GM21526 (cell line): ENCODE measurements around the gene MLLT3.

ENCODE experiments used
- ATAC-seq: cut with Tn5 transposase; IDR thresholded peaks from one replicate; pipeline ENCODE4 v1.9.1; 2021; ENCODE audit warnings: moderate library complexity; ENCODE audit not compliant: unreplicated experiment, low FRiP score

MLLT3 gene

DNA sequence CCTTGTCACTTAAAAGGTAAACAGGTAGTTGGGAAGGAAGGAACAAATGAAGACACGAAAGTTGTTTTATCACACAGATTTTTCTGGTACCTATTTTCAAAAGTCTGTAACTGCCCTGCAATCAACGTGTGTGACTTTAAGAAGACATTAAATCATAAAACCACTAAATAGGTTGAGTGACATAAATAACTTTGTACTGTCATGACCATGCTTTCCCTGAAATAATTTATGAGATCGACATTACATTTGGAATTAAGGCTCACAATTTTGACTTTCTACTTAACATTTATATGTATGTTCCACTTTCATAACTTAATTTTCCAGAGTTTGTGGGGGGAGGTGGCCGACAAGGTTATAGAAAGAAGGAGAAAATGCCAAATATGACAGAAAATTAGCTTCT lies 181.1 kb downstream of the MLLT3 start:
- no peak for ATAC-seq

DNA sequence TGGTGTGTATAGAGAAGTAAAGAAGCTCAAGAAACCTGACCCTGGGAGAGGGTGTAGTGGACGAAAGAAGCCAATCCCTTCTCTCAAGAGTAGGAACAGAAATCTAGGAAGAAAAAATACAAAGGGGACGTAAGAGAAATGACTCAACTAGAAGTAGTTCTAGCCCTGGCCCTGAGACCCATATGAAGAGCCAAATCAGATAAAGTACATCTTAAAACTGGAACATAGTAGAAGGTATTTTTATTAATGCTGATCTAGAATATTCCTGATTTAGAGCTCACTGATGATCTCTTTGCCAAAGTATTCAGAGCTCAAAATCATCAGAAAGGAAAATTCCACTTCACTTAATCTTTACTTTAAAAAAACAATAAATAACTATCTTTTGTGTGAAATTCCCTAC lies 184.8 kb downstream of the MLLT3 start:
- no peak for ATAC-seq

DNA sequence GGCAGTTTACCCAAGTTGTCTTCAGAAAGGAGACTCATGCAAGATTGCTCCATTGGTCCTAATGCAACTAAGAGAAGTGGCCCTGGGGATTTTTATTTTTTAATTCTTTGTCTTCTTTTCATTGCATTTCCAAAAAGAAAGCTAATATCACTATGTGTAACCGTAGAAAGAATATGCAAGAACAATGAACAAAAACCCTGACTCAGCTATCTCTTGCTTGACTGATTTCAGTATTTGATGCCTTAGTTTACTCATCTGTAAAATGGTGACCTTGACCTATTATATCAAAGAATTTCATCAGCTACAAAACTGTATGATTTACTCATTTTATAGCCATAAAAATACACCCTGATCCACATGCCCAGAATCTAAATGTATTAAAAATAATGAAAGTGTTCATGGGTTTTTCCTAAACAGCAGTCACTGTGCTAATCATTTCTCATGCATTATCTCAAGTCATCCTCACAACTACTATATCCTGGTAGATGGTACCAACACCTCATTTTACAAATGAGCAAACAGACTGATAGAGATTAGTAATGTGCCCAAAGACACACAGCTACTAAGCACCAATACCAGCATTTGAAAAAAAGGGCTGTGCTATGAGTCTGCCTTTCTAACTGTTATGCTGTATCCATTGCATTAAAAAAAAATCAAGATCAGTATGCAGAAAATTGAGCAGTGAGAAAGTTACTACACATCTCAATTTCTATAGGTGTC lies 185.7 kb downstream of the MLLT3 start:
- ATAC-seq = no peak

DNA sequence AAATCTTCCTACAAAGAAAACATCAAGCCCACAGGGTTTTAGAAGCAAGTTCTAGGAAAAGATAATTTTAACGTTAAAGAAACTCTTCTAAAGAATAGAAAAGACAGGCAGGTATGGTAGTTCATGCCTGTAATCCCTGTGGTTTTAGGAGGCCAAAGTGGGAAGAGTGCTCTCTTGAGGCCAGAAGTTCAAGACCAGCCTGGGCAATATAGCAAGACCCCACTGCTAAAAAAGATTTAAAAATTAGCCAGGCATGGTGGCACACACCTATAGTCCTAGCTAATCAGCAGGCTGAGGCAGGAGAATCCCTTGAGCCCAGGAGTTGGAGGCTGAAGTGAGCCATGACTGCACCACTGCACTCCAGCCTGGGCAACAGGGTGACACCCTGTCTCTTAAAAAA lies 193.3 kb downstream of the MLLT3 start:
- ATAC-seq = no peak

DNA sequence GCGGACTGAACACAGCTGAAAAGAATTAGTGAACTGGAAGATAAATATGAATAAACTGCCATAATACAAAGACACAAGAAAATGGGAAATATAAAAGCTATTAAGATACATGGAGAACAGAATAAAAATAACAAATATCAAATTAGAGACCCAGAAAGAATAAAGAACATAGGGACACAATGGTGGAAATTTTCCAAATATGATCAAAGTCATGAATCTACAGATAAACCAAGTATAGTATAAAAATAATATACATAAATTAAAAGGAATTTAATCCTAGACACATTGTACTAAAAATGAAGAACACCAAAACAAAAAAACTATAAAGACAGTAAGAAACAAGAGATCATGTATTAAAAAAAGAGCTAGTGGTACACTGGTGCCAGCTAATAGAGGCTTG lies 194.9 kb downstream of the MLLT3 start:
- no peak for ATAC-seq

DNA sequence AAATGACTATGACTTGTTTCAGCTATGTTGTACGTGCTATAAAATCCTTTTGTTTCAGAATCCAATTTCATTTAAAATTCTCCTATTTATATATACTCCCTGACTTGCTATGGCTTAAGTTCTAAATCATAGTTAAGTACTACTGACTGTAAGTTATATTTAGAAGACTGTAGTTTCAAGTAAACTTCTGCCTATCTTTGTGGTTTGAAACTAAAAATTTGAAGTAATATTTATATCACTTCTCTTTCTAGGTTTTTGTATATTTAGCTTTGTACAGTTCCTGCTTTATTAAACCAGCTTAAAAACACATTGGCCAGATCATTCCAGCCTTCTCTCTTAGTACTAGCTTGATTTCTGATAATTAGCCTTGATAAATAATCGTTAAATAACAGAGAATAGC lies 196.3 kb downstream of the MLLT3 start:
- peak; percentile 81 for ATAC-seq

DNA sequence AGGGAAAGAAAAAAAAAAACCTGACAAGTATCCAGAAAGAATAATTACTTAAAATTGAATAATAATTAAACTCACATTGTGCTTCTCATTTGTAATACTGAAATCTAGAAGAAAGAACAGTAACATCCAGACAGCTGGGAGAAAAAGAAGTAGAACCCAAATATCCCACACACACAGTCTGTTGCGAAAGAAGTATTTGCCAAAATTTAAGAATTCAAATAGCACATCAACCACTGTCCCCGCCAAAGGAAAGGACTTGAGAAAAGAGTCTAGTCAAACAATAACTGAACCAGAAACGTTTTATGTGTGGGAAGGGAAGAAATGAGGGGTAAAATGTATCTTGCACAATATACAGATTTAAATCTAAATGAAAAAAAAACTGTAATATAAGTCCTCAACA lies 202.8 kb downstream of the MLLT3 start:
- no peak for ATAC-seq

DNA sequence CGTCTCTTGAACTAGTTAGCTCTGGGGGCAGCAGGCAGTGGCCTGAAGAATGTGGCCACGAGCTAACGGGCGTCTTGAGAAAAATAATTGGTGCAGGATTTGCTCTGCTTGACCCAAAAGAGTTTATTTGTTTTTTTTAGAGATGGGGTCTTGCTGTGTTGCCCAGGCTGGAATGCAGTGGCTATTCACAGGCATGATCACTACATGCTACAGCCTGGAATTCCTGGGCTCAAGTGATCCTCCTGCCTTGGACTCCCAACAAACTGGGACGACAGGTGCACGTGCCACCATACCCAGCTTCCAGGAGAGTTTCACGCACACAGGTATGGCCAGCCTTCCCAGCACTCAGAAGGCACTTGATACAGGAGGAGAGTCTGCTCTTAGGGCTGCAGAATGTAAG lies 203.8 kb downstream of the MLLT3 start:
- ATAC-seq = no peak

DNA sequence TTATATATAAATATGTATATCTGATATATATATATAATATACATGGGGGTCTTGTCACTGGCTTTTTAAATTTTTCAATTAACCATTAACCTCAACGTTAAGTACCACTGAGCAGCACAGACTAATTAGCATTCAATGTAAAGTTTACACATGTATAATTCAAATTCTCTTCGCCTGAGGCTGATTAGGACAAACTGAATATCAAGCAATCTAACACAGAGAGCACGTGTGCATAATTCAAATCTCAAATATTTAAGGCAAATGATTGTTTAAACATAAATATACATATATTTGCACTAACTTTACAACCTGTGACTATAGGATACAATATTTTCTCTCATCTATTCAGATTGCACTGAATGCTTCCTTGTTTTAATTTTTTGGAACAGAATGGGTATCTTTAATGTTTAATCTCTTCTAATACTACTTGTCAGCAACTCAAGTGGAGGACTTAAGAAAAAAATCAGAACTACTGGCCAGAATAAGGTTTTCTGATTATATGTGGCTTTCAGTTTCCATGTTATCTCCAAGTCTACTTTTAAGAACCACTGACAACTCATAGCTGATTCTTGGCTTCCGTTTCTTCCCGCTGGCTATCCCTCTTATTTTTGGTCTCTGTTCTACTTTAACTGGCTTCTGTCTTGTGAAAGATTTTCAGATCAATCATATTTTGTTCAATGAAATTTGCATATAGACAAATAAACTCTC lies 204.8 kb downstream of the MLLT3 start:
- ATAC-seq = no peak

DNA sequence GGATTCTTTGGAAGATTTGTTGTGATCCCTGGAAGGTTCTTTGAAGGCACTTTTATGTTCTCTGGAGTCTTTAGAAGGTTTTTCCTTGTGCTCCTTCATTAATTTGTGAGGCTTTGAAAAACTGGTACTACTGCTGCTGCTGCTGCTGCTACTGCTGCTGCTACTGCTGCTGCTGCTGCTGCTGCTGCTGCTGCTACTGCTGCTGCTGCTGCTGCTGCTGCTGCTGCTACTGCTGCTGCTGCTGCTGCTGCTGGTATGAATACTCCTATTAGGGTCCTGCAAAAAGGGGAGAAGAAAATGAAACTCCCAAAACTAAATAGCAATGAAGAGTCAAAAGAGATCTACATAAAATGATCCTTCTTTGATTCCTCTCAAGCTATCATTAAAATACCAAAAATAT lies 208.1 kb downstream of the MLLT3 start:
- ATAC-seq = no peak

DNA sequence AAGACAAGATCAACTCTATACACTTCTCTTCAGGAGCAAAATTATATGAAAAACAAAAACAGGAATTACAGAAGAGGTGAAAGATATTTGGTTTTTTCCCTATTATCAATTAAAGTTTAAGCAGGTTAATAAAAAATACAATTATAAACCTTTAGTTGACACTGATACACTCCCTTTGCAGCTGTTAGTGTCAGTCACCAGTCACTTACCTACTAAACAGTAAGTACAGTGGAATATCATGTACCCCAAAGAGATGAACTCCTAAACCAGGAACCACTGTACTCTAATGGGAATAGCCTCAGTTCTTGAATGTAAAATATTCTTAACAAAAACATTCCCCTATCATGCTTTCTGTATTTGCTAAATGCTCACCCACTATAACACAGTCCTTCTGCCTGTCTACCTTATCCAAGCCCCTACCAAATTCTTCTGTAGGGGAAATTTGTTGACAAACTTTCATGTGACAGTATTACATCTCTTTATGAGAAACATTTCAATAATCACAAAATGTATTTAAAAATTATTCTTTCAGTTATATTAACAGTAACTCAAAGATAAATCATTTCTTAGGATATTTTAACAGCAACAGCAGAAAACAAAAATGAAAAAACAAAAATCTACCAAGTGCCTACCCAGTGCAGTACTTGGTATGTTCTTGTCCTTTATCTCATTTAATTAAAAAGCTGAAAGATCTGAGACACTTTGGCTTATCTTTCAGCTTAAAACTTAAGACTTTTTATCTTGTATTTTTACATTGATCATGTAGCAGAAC lies 212.8 kb downstream of the MLLT3 start:
- ATAC-seq = no peak

DNA sequence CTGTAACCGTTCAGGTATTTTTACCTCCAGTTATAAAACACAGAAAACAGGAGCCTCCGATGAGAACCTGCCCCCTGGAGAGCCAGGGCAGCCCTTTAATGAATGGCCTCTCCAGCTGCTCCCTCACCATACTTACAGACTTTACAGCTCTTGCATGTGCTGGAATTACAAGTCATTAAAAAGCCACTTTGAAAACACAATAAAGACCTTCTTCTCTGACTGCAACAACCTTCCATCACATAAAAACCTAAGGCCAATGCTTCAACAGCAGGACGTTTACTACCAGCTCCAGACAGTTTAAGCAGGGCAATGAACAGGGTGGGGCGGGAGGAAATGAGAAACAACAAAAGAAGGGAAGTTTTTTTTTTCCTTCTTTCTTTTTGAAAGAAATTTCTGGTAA lies 213.8 kb downstream of the MLLT3 start:
- ATAC-seq = no peak

DNA sequence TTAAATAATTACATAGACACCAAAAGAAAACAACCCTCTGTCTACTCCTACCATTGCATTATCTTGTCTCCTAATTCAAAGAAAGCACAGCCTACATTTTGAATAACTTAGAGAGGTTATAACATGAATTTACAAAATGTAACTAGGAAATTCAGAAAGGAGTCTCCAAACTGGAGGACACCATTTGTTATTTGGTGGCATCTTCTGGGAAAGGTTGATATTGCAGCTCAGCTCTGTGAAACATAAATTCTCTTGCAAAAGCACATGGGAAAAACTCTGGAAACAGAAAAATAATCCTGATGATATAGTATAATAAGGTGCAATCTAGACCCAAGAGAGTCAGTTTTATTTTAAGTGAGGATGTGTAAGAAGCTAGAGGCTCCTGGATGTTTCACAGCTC lies 215.3 kb downstream of the MLLT3 start:
- ATAC-seq = no peak

DNA sequence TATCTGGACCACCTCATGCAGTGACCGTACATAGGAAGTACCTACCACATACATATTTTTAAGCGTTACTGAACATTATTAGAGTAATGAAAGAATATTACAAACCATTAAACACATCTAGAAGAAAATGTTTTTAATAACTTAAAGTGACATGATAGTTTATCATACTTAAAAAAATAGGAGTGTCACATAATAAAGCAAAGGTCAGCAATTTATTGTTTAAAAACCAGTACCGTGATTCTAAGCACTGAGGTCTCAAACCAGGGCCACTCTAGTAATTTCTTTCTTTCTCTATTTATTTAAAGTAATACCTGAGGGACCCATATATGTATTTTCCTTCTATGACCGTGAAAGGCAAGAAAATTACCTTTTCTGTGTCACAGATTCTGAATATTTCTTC lies 216.0 kb downstream of the MLLT3 start:
- ATAC-seq = no peak

DNA sequence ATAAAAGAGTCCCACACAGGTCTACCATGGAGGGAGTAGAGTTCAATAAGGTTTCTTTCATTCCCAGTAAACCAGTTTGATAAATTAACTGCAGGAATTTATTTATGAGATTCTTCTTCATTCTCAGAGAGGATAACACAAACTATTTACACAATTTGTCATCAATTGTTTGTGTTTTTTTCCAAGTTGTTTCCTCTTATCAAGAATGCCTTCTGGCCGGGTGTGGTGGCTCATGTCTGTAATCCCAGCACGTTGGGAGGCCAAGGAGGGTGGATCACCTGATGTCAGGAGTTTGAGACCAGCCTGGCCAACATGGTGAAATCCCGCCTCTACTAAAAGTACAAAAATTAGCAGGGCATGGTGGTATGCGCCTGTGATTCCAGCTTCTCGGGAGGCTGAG lies 216.7 kb downstream of the MLLT3 start:
- ATAC-seq = no peak

DNA sequence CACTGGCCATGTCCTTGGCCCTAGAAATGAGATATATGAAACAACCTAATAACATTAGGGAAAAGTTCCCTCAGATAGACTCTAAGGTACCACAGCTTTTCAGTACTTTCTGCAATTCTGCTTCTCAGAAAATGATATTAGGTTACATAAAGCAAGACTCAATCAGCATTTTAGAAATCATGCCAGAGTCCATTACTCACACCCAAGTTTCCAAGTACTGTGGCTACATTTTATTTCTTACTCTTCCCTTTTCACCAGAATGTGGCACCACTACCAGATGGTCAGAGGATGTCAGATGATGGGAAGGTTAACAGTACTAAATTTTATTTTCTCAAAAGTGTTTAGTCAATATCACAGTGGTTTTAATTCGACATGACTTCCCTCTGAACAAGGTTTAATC lies 217.2 kb downstream of the MLLT3 start:
- no peak for ATAC-seq

DNA sequence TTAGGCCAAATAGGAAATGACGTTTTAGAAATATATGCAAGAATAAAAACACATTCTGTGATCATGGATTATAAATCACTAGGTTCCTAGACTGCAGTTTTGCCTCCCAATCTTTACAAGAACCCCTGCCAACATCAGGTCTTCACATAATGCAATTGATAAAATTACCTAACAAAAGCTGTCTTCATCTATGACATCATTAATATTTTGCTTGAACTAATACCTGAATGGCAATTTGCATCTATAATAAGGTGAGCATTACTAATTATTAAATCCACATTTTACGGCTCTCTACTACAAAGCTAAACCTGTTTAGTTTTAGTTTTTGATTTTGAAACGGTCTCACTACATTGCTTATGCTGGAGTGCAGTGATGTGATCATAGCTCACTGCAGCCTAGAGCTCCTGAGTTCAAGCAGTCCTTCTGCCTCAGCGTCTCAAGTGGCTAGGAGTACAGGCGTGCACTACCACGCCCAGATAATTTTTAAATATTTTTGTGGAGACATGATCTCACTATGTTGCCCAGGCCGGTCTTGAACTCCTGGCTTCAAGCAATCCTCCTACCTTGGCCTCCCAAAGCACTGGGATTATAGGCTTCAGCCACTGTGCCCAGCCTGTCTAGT lies 218.0 kb downstream of the MLLT3 start:
- ATAC-seq = no peak

DNA sequence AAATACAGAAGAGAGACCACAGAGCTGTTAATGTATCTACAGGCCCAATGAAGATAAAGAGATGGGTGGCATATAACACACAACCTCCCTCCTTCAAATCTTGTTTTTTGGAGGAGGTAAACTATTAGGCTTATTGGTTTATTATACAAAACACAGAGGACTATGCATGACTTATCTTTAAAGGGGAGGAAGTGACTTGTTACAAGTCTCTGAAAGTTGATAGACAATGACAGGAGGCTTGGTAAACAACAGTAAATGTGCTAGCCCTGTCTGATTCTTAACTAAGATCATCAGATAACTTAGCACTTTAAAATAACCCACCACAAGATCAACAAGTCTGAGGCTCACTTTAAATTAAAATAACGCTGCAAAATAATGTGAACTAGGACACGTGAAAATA lies 219.0 kb downstream of the MLLT3 start:
- ATAC-seq = no peak

DNA sequence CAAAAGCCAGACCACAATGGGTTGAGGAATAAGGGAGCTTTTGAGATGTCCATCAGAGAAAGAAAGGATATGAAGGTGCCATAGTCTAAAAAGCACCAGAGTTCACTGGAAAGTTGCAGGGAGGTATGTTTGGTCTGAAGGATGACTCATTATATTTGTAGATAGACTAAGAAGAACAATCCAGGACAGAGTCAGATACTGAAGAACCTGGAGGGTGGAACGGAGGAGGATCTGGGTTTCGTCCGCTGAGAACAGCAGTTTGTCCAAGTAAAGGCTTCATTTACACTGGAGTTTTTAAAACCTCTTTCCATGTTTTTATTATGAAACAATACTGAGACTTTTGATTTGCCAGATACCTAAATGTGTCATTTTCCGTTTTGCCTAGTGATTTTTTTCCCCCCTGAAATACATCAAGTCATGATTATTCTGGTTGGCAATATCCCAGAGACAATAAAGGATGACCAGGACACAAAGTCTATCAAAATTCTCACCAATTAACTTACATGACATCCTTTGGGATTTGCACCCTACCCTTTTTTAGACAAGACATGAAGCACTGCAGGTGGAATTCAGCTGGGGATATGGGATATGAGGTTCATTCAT lies 219.9 kb downstream of the MLLT3 start:
- no peak for ATAC-seq

DNA sequence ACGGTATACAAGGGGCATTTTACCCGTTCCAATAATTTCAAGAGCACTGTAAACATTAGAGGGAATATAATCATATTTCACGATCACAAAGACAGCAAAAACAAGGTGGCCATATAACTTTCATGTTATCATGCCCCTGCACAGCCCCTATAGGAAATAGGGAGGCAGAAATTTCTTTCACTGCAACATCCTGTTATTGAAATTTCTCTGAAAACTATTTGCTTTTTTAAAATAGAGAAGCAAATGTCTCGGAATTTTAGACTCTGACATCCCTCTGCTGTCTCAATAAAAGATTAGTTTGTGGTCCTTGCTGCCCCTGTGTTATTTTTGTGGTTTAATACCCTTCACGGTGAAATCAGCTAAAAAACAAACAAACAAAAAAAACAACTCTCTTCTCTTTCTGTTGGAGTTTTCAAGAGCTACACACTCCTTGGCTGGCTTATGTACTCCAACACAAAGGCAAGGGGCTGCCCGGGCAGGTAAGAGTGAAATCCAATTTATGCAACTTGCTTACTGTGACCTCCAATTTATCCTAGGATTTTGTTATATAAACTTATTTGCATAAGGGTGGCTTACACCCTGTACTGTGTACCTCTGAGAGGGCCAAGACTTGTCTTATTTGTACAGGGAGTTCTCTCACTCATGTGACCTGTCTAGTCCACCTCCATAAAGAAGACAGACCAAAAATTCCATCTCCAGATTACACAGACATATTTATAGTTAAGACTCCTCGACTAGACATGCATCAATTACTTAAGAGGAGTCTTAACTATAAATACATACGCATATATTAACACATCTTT lies 223.6 kb downstream of the MLLT3 start:
- ATAC-seq = no peak
